ENCODE results near the gene ENTPD8.

DNA sequence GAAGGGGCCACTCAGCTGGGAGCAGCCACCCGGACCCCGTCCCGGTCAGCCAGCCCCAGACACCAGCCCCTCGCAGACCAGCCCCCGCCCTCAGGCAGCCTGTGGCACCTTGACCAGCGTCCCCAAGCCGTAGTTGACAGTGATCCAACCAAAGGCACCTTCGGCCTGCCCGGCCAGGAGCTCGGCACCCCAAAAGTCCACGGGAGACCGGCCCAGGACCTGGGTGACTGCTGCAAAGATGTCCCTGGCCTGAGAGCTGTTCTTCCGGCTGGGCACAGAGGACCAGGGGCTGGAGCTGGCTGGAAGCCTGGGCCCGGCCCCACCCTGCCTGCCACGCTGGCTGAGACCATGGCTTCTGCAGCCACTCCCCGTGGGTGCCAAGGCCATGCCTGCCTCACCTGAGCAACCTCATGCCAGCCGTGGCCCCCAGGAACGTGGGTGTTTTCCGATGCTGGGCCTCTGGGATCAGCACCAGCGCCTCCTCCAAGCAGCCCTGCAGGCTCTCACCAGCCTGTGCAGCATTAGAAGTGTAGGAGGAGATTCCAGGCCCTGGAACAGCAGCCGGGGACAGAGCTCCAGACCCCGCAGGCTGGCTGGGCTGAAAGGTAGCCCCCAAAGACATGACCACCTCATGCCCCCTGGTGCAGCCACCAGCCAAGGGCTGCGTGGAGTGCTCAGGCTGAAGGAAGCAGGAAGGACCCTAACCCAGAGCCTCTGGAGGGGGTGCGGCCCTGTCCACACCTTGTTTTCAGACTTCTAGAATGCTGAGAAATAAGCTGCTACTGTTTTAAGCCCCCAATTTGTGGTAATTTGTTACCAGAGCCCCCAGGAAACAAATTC is 4.2 kb downstream of the ENTPD8 start:
- TF ChIP-seq, protein P1, sequence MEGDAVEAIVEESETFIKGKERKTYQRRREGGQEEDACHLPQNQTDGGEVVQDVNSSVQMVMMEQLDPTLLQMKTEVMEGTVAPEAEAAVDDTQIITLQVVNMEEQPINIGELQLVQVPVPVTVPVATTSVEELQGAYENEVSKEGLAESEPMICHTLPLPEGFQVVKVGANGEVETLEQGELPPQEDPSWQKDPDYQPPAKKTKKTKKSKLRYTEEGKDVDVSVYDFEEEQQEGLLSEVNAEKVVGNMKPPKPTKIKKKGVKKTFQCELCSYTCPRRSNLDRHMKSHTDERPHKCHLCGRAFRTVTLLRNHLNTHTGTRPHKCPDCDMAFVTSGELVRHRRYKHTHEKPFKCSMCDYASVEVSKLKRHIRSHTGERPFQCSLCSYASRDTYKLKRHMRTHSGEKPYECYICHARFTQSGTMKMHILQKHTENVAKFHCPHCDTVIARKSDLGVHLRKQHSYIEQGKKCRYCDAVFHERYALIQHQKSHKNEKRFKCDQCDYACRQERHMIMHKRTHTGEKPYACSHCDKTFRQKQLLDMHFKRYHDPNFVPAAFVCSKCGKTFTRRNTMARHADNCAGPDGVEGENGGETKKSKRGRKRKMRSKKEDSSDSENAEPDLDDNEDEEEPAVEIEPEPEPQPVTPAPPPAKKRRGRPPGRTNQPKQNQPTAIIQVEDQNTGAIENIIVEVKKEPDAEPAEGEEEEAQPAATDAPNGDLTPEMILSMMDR (CRISPR knock-in tag; IDR thresholded peaks at IDR 0.05), result no peak
- TF ChIP-seq ELF4 (CRISPR knock-in tag; IDR thresholded peaks at IDR 0.05; ENCODE audit: borderline replicate concordance) (no peak), FOXJ3 (CRISPR knock-in tag; IDR thresholded peaks at IDR 0.05; ENCODE audit: borderline replicate concordance) (no peak), ASH2L (IDR thresholded peaks at IDR 0.05; ENCODE audit: insufficient read length, low read depth, low read length) (no peak), NR0B2 (CRISPR knock-in tag; IDR thresholded peaks at IDR 0.05) (no peak), EZH2 (conservative IDR thresholded peaks at IDR 0.05; ENCODE audit: low read depth, low read length) (no peak), KAT8 (CRISPR knock-in tag; IDR thresholded peaks at IDR 0.05) (no peak), ADNP (CRISPR knock-in tag; IDR thresholded peaks at IDR 0.05) (no peak), BCL3 (CRISPR knock-in tag; IDR thresholded peaks at IDR 0.05) (no peak), ATF3 (CRISPR knock-in tag; IDR thresholded peaks at IDR 0.05) (no peak)
